ENCODE results near the gene DNAL1. TPM values are rescaled to one million over a fixed set of nuclear protein-coding genes. Genes with fewer than 3 reads are reported as not detected.

DNAL1 gene
- total RNA-seq, 1 experiment from 2014 or later, result 10.3 TPM

DNA sequence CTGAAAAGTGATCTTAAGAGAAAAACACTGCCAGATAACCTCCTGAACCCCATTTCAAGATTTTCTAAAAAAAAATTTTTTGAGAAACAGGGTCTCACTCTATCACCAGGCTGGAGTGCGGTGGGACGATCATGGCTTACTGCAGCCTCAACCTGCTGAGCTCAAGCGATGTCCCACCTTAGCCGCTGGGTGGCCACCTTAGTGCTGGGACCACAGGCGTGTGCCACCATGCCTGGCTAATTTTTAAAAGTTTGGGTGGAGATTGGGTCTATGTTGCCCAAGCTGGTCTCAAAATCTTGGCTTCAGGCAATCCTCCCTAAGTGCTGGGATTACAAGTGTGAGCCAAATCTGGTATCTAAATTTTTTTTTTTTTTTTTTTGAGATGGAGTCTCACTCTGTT lies 66.0 kb downstream of the DNAL1 start:
- Histone ChIP-seq H3K4me3 (no peak overlapping the region), H3K36me3 (peaks cover 2% of the 10 kb centered on the region; the same call in 1 of the 2 replicates), H3K4me1 (peaks cover 14% of the 10 kb centered on the region), H3K9me3 (replicated peaks) (no peaks in the 10 kb centered on the region), H3K27ac (no peak overlapping the region), H3K27me3 (no peaks in the 10 kb centered on the region)
- DNase-seq, result no peak

DNA sequence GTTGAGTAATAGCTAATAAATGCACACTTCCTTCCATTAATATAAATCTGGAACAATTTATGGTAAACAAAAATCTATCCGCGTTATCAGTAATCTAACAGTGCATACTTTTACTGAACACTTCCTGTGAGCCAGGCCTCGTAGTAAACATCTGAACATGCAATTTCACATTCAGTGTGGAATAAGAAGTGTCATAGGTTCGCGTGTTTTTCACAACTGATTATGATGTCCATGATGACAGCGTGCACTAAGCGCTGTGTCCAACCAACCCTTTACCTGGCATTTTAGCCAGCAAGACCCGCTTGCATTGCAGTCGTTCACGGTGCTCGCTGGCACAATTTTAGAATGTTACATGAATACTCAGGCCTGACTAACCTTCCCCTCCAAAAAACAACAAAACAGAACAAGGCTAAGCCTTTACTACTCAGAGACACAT lies 67.3 kb downstream of the DNAL1 start:
- Histone ChIP-seq H3K27ac (no peak overlapping the region), H3K27me3 (no peaks in the 10 kb centered on the region), H3K9me3 (replicated peaks) (no peaks in the 10 kb centered on the region), H3K36me3 (peaks cover 11% of the 10 kb centered on the region), H3K4me3 (peak overlapping the region; percentile 72), H3K4me1 (peaks cover 14% of the 10 kb centered on the region)
- DNase-seq, result no peak

DNA sequence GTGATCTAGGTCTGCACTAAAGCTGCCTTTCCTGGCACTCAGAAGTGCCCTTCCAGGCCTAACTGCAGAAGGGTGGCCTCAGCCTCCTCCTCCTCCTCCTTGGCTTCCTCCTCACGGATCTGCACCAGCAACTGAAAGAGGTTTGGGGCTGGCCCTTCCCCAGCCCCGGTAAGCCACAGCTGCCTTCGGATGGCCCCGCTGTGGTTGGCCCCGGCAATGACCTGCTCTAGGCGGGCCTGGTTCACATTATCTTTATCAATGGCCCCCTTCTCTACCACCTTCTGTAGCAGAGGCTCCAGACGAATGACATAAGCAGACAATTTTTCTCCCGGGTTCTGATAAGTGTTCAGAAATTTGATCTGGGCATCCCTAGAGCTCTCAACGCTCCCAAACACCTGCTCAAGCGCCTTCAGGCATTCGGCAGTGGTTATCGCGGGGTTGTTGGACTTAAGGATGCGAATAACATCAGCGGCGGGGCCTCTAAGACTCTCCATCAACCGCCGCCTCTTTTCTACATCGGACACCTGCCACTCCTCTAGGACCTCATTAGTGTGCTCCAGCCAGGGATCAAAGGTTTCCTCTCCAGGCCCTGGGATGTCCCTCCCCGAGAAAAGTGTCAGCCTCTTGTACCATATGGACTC lies 67.9 kb downstream of the DNAL1 start:
- Histone ChIP-seq H3K27me3 (no peaks in the 10 kb centered on the region), H3K9me3 (replicated peaks) (no peaks in the 10 kb centered on the region), H3K27ac (peak overlapping the region; percentile 55; the same call in 1 of the 2 replicates), H3K4me1 (peaks cover 14% of the 10 kb centered on the region), H3K36me3 (peaks cover 16% of the 10 kb centered on the region), H3K4me3 (peak overlapping the region; percentile 72)
- peak; percentile 54 to 70 for DNase-seq

DNA sequence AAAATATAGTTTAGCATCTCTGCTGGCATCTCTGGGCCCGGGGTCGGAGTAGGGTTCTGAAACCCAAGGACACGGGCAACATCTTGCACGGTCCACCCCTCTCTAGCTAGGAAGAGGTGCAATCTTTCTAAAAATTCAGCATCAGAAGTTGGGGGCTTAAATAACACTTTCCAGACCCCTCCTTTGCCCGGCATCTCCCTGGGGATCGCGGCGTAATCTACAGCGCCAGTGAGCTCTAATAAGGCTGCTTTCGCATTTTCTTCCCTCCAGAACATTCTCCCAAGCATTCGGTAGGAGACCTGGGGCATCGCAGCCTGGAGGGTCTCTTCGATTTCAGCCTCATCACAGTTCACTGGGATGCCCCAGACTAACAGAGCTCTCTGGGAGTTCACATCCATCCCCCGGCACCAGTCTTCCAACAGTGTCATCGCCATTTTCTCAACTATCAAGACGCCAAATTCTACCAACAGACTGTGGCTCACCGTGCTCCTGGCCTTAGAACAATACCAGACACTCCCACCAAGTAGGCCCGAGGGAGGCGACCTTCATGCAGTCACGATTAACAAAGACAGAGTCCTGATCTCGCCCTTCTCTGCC lies 68.5 kb downstream of the DNAL1 start:
- H3K27ac ChIP-seq, result peak overlapping the region; percentile 55
- peaks cover 20% of the 10 kb centered on the region for H3K36me3 ChIP-seq
- no peaks in the 10 kb centered on the region for H3K27me3 ChIP-seq
- H3K4me1 ChIP-seq, result peaks cover 14% of the 10 kb centered on the region
- H3K4me3 ChIP-seq, result peak overlapping the region; percentile 72
- DNase-seq, result no peak
- no peaks in the 10 kb centered on the region for H3K9me3 ChIP-seq (replicated peaks)

DNA sequence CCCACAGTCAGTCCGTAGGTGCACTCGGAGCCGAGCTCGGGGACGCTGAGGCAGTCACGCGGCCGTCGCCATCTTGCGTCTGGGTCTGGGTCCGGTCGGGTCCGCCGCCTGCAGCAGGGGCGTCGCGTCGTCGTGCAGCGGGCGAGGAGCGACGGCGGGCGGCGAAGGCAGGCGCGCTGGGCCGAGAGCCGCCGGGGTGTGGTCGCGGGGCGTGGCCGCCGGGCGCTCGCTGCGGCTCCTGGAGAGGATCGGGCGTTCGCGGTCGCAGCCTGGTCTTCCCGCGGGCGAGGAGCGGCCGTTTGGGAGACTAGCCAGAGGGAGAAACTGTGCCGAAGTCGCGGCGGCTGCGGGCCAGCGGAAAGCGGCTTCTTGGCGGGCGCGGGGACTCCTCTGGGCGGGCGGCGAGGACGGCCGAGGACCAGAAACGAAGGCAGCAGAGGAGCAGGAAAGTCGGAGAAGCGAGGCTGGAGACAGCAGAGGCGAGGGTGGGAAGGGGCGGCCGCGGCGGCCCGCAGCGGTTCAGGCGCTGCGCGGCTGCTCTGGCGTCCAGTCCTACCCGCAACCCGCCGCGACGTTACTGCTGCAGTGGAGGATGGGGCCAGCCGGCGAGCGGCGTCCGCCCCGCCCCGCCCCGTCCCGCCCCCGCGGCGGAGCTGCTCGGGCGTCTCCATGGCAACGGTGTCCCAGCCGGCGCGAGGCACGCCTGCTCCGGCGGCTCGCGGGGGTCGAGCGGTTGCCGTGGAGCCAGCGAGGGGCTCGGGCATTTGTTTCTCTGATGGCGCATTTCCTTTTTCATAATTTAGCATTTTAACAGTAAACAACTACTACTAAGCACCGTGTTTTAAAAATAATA lies 69.2 kb downstream of the DNAL1 start, which contains the start of gene PNMA1:
TSS of gene PNMA1 (minus strand) at position 582 of the 853 bp plus-strand sequence. CDS start 745 bp downstream, outside the sequence.
- Histone ChIP-seq H3K4me3 (peak within 1 kb of the TSS; percentile 72), H3K27ac (peak within 1 kb of the TSS; percentile 55), H3K9me3 (replicated peaks) (no peaks in the 10 kb centered on the region), H3K36me3 (peaks cover 20% of the 10 kb centered on the region), H3K27me3 (no peaks in the 10 kb centered on the region), H3K4me1 (peaks cover 14% of the 10 kb centered on the region)
- peak; percentile 87 to 89 for DNase-seq

DNA sequence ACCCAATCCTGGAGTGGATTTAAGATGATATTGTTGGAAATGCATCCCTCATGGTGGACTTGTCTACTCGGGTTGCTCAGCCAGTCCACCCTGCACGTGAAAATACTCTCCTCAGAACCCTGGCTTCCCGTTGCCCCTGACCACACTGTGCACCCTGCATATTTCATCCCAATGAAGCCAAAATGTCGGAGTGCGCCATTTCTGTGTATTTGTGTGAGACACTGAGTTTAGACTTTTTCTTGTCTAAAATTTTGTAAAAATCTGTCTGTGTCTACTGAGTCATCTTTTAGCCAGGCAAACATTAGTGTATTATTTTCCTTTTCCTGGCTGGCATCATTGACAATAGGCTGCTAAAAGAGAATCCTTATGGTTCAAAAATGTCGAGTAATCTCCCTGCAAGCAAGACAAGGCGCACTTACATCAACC lies 69.9 kb downstream of the DNAL1 start:
- Histone ChIP-seq H3K36me3 (peaks cover 25% of the 10 kb centered on the region), H3K27me3 (no peaks in the 10 kb centered on the region), H3K4me1 (peaks cover 14% of the 10 kb centered on the region), H3K4me3 (peak overlapping the region; percentile 72), H3K9me3 (replicated peaks) (no peaks in the 10 kb centered on the region), H3K27ac (no peak overlapping the region)
- DNase-seq, result no peak

DNA sequence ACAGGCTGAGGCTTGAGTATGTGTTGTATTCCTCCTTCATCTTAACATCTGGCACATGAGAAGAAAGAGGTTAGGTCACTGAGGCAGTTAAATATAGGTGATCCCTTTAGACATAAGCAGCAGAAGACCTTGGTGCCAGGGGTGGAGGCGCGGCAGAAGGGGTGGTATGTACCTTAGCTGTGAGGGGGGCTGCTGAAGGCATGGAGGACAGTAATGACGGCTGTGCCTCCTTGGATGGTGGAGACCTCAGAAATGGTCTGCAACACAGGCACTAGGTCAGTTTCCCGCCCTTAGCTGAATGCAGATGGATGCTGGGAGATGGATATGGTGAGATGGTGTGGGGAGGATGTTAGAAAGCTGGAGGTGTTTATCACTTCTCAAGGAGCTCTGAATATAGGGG lies 70.9 kb downstream of the DNAL1 start:
- Histone ChIP-seq H3K4me1 (peaks cover 14% of the 10 kb centered on the region), H3K27ac (no peak overlapping the region), H3K9me3 (replicated peaks) (no peaks in the 10 kb centered on the region), H3K36me3 (peaks cover 33% of the 10 kb centered on the region), H3K4me3 (no peak overlapping the region), H3K27me3 (no peaks in the 10 kb centered on the region)
- no peak for DNase-seq

DNA sequence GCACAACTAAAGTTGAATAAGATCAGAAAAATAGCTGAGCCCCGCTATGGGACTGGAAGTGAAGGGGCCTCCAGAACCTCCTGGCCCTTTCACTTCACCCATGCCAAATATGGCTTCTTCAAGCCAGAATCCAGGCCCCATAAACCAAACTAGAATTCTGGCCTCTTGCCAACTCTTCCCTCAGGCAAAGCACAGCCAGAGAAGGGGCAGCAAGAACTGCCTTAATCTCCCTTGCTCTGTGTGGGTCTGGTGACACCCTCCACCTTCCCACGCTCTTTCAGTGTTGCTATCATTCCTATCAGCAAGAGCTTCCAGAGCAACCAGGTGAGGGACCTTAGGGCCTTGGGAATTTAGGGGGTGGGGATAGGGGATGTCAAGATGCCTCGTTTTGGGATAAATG lies 72.5 kb downstream of the DNAL1 start:
- Histone ChIP-seq H3K36me3 (peaks cover 48% of the 10 kb centered on the region), H3K4me3 (no peak overlapping the region), H3K27me3 (no peaks in the 10 kb centered on the region), H3K9me3 (replicated peaks) (no peaks in the 10 kb centered on the region), H3K4me1 (peaks cover 9% of the 10 kb centered on the region), H3K27ac (no peak overlapping the region)
- DNase-seq, result peak in 1 of 2 experiments; percentile 50

DNA sequence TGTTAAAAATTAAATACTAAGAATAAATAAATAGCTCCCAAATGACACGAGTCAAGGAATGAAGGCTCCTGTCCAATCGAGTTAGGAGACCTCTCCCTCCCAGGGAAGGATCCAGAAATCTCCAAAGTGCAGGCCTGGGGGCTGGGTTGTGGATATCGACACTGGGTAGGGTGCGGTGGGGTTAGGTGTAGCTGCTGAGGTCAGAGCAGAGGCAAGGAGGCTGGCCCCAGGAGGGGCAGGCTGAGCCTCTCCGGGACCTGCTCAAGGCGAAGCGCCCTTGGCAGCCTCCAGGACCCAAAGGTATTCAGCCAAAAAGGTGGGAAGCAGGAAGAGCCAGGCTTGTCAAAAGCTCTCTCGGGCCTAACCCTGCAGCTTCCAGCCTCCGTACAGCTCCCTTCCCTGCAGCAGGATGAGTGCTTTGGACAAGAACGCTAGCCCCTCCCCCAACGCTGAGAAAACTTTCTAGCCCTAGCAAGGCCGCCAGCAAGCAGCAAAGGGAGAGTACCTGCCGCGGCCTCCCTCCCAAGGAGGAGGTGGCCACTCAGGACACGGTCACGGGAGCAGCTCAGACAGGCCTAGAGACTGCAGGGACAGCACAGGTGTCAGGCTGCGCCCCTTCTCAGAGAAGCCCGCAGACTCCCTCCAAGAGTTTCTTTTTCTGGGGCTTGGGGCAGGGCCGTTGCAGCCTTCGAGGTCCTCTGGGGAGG lies 73.1 kb downstream of the DNAL1 start:
- H3K9me3 ChIP-seq (replicated peaks), result no peaks in the 10 kb centered on the region
- H3K27me3 ChIP-seq, result no peaks in the 10 kb centered on the region
- no peak overlapping the region for H3K27ac ChIP-seq
- H3K36me3 ChIP-seq, result peaks cover 54% of the 10 kb centered on the region
- H3K4me3 ChIP-seq, result no peak overlapping the region
- no peak for DNase-seq
- peaks cover 7% of the 10 kb centered on the region for H3K4me1 ChIP-seq

DNA sequence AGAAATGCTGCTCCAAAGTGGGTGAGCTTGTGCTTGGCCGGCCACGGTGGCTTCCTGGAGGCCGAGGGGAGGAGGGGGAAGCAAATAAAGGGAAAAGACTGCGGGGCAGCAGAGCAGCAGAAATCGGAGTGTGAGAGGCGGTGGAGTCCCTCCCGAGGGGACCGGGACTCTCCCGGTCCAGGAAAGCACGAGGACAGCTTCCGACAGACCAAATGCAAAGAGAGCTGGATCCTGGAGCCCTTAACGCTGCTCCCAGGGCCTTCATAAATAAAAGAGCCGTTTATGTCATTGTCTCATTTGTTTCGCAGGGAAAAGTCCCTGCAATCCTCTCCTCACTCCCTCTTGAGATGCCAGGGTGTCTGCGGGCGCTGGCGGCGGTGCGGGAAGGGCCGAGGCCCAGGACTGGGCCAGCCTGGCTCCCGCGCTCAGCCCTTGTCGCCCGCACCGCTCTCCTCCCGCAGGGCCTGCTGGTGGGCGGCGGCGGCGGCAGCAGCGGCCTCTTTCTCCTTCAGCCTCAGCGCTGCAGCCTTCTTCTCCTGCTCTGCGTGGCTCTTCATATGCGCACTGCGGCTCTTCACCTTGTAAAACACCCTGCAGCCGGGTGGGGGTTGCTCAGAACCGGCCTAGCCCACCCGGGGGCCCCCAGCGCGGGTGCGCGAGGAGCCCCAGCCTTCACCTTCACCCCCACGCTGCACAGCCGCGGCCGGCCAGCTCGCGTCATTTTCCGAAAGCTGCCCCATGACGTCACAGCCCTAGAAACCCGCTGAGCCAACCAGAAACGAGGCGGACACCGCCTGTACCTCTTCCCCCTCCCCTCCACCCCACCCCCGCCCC lies 73.8 kb downstream of the DNAL1 start:
- peaks cover 7% of the 10 kb centered on the region for H3K4me1 ChIP-seq
- no peaks in the 10 kb centered on the region for H3K27me3 ChIP-seq
- no peak overlapping the region for H3K4me3 ChIP-seq
- no peak overlapping the region for H3K27ac ChIP-seq
- H3K9me3 ChIP-seq (replicated peaks), result no peaks in the 10 kb centered on the region
- no peak for DNase-seq
- H3K36me3 ChIP-seq, result peaks cover 62% of the 10 kb centered on the region

DNA sequence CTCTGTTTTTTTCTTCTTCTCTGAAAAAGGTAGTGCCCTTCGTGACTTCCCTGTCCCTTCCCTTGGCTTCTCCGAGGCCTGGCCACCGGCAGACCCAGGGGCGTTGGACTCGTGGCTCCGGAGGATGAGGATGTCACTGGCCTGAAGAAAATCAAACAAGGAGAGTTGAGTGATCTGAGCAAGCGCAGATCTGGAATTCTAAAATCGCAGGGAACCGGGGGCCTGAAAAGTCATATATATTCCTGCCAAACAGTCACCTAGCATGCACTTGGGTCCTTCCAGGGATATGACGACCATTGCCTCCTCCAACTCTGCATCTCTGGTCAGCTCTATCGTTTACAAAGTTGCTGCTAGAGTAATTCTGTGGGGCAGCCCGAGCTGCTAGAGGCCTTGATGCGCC lies 74.6 kb downstream of the DNAL1 start:
- H3K36me3 ChIP-seq, result peaks cover 64% of the 10 kb centered on the region
- DNase-seq, result no peak
- H3K27ac ChIP-seq, result no peak overlapping the region

DNA sequence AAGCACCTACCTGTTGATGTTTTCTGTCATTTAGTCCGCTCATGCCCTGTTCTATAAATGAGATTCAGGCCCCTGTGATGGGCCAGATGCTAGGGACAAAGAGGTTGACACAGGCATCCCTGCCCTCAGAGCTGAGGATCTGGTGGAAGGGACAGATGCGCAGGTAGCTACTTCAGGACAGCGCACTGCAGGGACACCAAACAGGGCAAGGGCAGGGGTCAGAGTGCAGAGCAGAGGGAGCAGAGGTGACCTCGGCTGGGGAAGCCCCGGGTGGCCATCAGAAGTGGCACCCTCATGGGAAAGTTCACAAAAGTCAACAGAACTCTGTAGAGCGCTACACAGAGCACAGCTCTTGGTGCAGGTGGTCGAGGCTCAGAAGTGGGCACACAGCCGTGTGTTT lies 75.0 kb downstream of the DNAL1 start:
- Histone ChIP-seq H3K27me3 (no peaks in the 10 kb centered on the region), H3K4me1 (peaks cover 13% of the 10 kb centered on the region), H3K36me3 (peaks cover 65% of the 10 kb centered on the region), H3K9me3 (replicated peaks) (no peaks in the 10 kb centered on the region), H3K27ac (no peak overlapping the region), H3K4me3 (no peak overlapping the region)
- DNase-seq, result no peak

More for the DNA sequence above, 74.6 kb downstream of the DNAL1 start:
- H3K27me3 ChIP-seq, result no peaks in the 10 kb centered on the region
- no peaks in the 10 kb centered on the region for H3K9me3 ChIP-seq (replicated peaks)
- H3K4me3 ChIP-seq, result no peak overlapping the region
- H3K4me1 ChIP-seq, result peaks cover 11% of the 10 kb centered on the region

DNA sequence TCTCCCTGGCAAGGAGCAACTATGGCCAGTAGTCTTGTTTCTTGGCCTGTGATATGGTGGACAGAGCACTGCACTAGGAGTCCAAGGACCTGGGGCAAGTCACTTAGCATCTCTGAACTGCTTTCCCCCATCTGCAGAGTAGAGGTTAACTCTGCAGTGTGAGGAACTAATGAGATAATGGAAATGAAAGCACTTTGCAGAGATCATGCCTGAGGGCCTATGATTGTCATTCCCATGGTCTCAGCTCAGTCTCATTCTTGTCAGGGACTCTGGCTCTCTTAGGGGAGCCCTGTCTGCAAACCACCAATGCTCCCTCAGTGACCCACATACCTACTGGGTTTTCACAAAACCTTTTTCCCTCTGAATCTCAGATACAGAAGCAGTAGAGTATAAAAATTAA lies 75.8 kb downstream of the DNAL1 start:
- Histone ChIP-seq H3K27ac (no peak overlapping the region), H3K9me3 (replicated peaks) (no peaks in the 10 kb centered on the region), H3K36me3 (peaks cover 72% of the 10 kb centered on the region)

More for the DNA sequence above, 75.8 kb downstream of the DNAL1 start:
- no peaks in the 10 kb centered on the region for H3K27me3 ChIP-seq
- H3K4me3 ChIP-seq, result no peak overlapping the region
- DNase-seq, result no peak
- peaks cover 16% of the 10 kb centered on the region for H3K4me1 ChIP-seq

Measured in SJCRH30 (cell line).